D341Med (cell line): Measurements from ENCODE around the gene NAA60.
"Not testable (repeated sequence)": the region's sequence is repeated elsewhere in the genome, so short reads cannot be mapped to it uniquely, and the experiment has no call there.

Experiments used
- DNase-seq: peaks from one replicate; pipeline ENCODE4 v3.0.0; 2012; ENCODE audit warnings: low spot score

The NAA60 gene

GRCh38 chr16:3484318-3485096, 41.0 kb downstream of the NAA60 start:
- no peak for DNase-seq

- no peak for DNase-seq
Observed at GRCh38 chr16:3485097-3485745, 41.7 kb downstream of the NAA60 start.

- no peak for DNase-seq
Observed at GRCh38 chr16:3485821-3486505, 42.5 kb downstream of the NAA60 start.

GRCh38 chr16:3486506-3487215, 43.2 kb downstream of the NAA60 start:
- no peak for DNase-seq

GRCh38 chr16:3487521-3488410, 44.3 kb downstream of the NAA60 start:
- no peak for DNase-seq

GRCh38 chr16:3488801-3489200, 45.3 kb downstream of the NAA60 start:
- DNase-seq, result no peak

GRCh38 chr16:3490911-3491629, 47.6 kb downstream of the NAA60 start:
- peak; percentile 32 for DNase-seq

GRCh38 chr16:3492356-3492755, 48.9 kb downstream of the NAA60 start:
- DNase-seq, result peak; percentile 27

- no peak for DNase-seq
Observed at GRCh38 chr16:3494386-3494973, 51.0 kb downstream of the NAA60 start.

- DNase-seq, result no peak
Observed at GRCh38 chr16:3495176-3495575, 51.7 kb downstream of the NAA60 start, which contains the start of gene C16orf90. Gene C16orf90, minus strand, starts transcription at chr16:3495489. Its CDS starts 68 bp downstream, at chr16:3495421.

- DNase-seq, result no peak
Observed at GRCh38 chr16:3496386-3496785, 52.9 kb downstream of the NAA60 start.

- DNase-seq, result no peak
Observed at GRCh38 chr16:3497771-3498170, 54.3 kb downstream of the NAA60 start.

- no peak for DNase-seq
Observed at GRCh38 chr16:3498988-3499387, 55.5 kb downstream of the NAA60 start.

GRCh38 chr16:3501412-3501761, 57.9 kb downstream of the NAA60 start:
- not testable (repeated sequence) for DNase-seq

GRCh38 chr16:3501783-3502400, 58.4 kb downstream of the NAA60 start:
- no peak for DNase-seq

- DNase-seq, result no peak
Observed at GRCh38 chr16:3503523-3503922, 60.0 kb downstream of the NAA60 start.

GRCh38 chr16:3508736-3509135, 65.3 kb downstream of the NAA60 start:
- no peak for DNase-seq

- DNase-seq, result no peak
Observed at GRCh38 chr16:3509470-3509928, 66.0 kb downstream of the NAA60 start.

GRCh38 chr16:3510416-3510815, 66.9 kb downstream of the NAA60 start:
- no peak for DNase-seq
